ENCODE measurements around the gene KYAT1. TPM values are rescaled to one million over a fixed set of nuclear protein-coding genes. Genes with fewer than 3 reads are reported as not detected.

KYAT1 gene
- polyA plus RNA-seq, 1 donor (not counting 4 experiments of a cell fraction or from before 2014, with no cell fraction given) = 10.9 TPM

DNA sequence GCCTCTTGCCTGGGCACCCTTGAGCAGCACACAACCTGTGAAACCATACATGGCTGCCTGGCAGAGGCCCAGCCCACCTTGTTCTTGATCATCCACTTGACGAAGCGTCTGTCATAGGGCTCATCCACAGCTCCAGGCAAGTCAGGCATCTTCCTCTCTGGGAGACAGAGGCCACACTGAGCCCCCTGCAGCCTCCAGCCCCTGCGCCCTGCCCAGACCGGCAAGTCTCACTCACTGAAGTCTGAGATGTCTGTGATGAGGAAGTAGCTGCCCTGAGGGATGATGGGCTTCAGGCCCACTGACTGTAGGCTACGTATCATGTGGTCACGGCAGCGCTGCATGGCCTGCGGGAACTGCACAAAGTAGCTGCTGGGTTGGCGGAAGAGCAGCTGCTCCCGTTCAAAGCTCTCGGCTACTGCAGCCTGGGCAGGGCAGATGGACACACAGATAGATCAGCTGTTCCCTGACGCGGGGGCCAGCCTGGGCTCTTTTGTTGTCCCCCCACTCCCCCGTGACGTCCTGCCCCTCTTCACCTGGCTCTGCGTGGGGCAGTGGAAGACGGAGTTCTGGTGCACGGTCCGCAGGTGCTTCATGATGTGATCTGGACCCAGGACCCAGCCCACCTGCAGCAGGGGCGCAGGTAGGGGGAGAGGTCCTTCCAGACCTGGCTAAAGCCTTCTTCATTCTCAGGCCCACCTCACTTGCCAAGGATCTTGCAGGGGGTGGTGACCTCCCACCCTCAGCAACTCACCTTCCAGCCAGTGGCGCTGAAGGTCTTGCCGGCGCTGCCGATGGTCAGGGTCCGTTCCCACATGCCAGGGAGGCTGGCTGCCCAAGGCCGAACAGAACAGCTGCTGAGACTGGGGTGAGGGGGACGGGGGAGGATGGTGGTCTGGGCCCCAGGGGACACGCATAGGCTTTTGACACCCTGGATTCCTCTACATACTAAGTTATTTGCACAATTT, 46.2 kb downstream of the KYAT1 start:
- TF ChIP-seq EZH2 (IDR thresholded peaks at IDR 0.05; ENCODE audit: low read length) = no peak
- no peak for TF ChIP-seq CTCF (optimal IDR thresholded peaks at IDR 0.05 in 1 of 3, IDR thresholded peaks at IDR 0.05 in 1 of 3, conservative IDR thresholded peaks at IDR 0.05 in 1 of 3; ENCODE audit: extremely low read depth in 1 of 3, insufficient read depth in 2 of 3, low read length in 3 of 3)

DNA sequence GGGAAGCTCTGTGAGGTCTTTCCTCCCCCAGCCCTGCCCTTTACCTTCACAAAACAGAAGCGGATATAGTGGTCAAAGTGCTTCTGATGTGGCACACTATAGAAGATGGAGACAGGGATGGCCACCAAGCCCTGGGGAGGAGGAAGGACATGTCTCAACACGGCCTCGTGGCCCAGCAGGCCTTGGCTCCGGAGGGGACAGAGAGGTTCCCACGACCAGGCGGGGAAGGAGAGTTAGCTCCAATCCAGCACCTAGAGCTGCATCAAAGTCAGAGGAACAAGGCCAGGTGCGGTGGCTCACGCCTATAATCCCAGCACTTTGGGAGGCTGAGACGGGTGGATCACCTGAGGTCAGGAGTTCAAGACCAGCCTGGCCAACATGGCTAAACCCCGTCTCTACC, 48.1 kb downstream of the KYAT1 start:
- Histone ChIP-seq H3K9me3 (ENCODE audit: control insufficient read depth, low read depth, low read length) (no peaks in the 10 kb centered on the region), H2AFZ (ENCODE audit: control insufficient read depth, low read length) (no peak overlapping the region), H3K4me3 (ENCODE audit: control insufficient read depth in 2 of 3, extremely low read depth in 1 of 3, insufficient read depth in 2 of 3, low read depth in 1 of 3, low read length in 3 of 3) (no peak overlapping the region), H3K36me3 (ENCODE audit: control insufficient read depth in 2 of 2, extremely low read depth in 1 of 2, insufficient read depth in 2 of 2, low read length in 2 of 2) (peaks cover 13 to 16% of the 10 kb centered on the region in 2 experiments), H3K4me1 (ENCODE audit: control insufficient read depth, extremely low read depth, insufficient read depth, low read length) (peaks cover 2% of the 10 kb centered on the region), H3K9ac (ENCODE audit: control insufficient read depth, extremely low read depth, insufficient read depth, low read length) (no peak overlapping the region), H3K79me2 (ENCODE audit: control insufficient read depth, insufficient read depth, low read length) (peaks cover 6% of the 10 kb centered on the region), H3K9me1 (ENCODE audit: control insufficient read depth, extremely low read depth, insufficient read depth, low read length) (no peaks in the 10 kb centered on the region), H3K27ac (ENCODE audit: control insufficient read depth, insufficient read depth, low read length) (no peak overlapping the region), H3K27me3 (ENCODE audit: control insufficient read depth, extremely low read depth, insufficient read depth, low read length) (no peaks in the 10 kb centered on the region), H3K4me2 (ENCODE audit: control insufficient read depth, extremely low read depth, insufficient read depth, low read depth, low read length) (no peak overlapping the region), H4K20me1 (ENCODE audit: control insufficient read depth, extremely low read depth, insufficient read depth, low read length) (no peaks in the 10 kb centered on the region)
- dilution Hi-C loops (cut with MboI; ENCODE audit: extremely low pct_ligation_motif_present, low sequenced_read_pairs) = no loop called here
- DNase-seq (ENCODE audit: low read depth, low spot score) (no peak), FAIRE-seq (no peak)
- TF ChIP-seq CTCF (optimal IDR thresholded peaks at IDR 0.05 in 1 of 3, IDR thresholded peaks at IDR 0.05 in 1 of 3, conservative IDR thresholded peaks at IDR 0.05 in 1 of 3; ENCODE audit: extremely low read depth in 1 of 3, insufficient read depth in 2 of 3, low read length in 3 of 3) (no peak), EZH2 (IDR thresholded peaks at IDR 0.05; ENCODE audit: low read length) (no peak)

More for the DNA sequence above, 46.2 kb downstream of the KYAT1 start:
- Histone ChIP-seq H3K4me3 (ENCODE audit: control insufficient read depth in 2 of 3, extremely low read depth in 1 of 3, insufficient read depth in 2 of 3, low read depth in 1 of 3, low read length in 3 of 3) (no peak overlapping the region), H3K27me3 (ENCODE audit: control insufficient read depth, extremely low read depth, insufficient read depth, low read length) (no peaks in the 10 kb centered on the region), H3K36me3 (ENCODE audit: control insufficient read depth in 2 of 2, extremely low read depth in 1 of 2, insufficient read depth in 2 of 2, low read length in 2 of 2) (peaks cover 13 to 16% of the 10 kb centered on the region in 2 experiments), H2AFZ (ENCODE audit: control insufficient read depth, low read length) (no peak overlapping the region), H3K9ac (ENCODE audit: control insufficient read depth, extremely low read depth, insufficient read depth, low read length) (no peak overlapping the region), H3K79me2 (ENCODE audit: control insufficient read depth, insufficient read depth, low read length) (no peaks in the 10 kb centered on the region), H4K20me1 (ENCODE audit: control insufficient read depth, extremely low read depth, insufficient read depth, low read length) (no peaks in the 10 kb centered on the region), H3K9me3 (ENCODE audit: control insufficient read depth, low read depth, low read length) (no peaks in the 10 kb centered on the region), H3K4me1 (ENCODE audit: control insufficient read depth, extremely low read depth, insufficient read depth, low read length) (no peaks in the 10 kb centered on the region), H3K27ac (ENCODE audit: control insufficient read depth, insufficient read depth, low read length) (no peak overlapping the region), H3K4me2 (ENCODE audit: control insufficient read depth, extremely low read depth, insufficient read depth, low read depth, low read length) (no peak overlapping the region), H3K9me1 (ENCODE audit: control insufficient read depth, extremely low read depth, insufficient read depth, low read length) (no peaks in the 10 kb centered on the region)
- DNase-seq (ENCODE audit: low read depth, low spot score) (no peak), FAIRE-seq (no peak)
- dilution Hi-C loops (cut with MboI; ENCODE audit: extremely low pct_ligation_motif_present, low sequenced_read_pairs) = no loop called here

Data from keratinocyte (primary cell).